BLaER1 treated with 17β-estradiol and CSF1 and Interleukin-3, amounts not matched to agents 10 nM and 100 nM (cell line): ENCODE data around the gene PRMT5.
A peak's percentile ranks its signal among the peaks of the same experiment; 100 is the strongest.

ENCODE experiments used
- H3K27ac ChIP-seq, 11 experiments: shearing (Covaris generic); formaldehyde crosslinking; 2 replicates each; pipeline ENCODE4 v1.8.1; 2022
- H3K27me3 ChIP-seq, 11 experiments: shearing (Covaris generic); formaldehyde crosslinking; 2 replicates each; pipeline ENCODE4 v1.8.1; 2022
- H3K36me3 ChIP-seq, 11 experiments: shearing (Covaris generic); formaldehyde crosslinking; 2 replicates each; pipeline ENCODE4 v1.8.1; 2022
- H3K4me1 ChIP-seq, 10 experiments: shearing (Covaris generic); formaldehyde crosslinking; 2 replicates each; pipeline ENCODE4 v1.8.1; 2022
- H3K4me2 ChIP-seq, 11 experiments: shearing (Covaris generic); formaldehyde crosslinking; 2 replicates each; pipeline ENCODE4 v1.8.1; 2022
- H3K4me3 ChIP-seq, 10 experiments: shearing (Covaris generic); formaldehyde crosslinking; 2 replicates each; pipeline ENCODE4 v1.8.1; 2022
- H3K9ac ChIP-seq, 11 experiments: shearing (Covaris generic); formaldehyde crosslinking; 2 replicates each; pipeline ENCODE4 v1.8.1; 2022
- H3K9me3 ChIP-seq, 11 experiments: shearing (Covaris generic); formaldehyde crosslinking; replicated peaks in 1 of 11; 2 replicates each; pipeline ENCODE4 v1.8.1; 2022
- H4K20me1 ChIP-seq, 11 experiments: shearing (Covaris generic); formaldehyde crosslinking; 2 replicates each; pipeline ENCODE4 v1.8.1; 2022
- Cebpa-rat ChIP-seq, 11 experiments: shearing (Covaris generic); IDR thresholded peaks; 2 replicates each; pipeline ENCODE4 v1.8.1; 2022

The PRMT5 gene

GRCh38 chr14:22898302-22899090, 30.7 kb downstream of the PRMT5 start:
- Histone ChIP-seq H3K27ac (no peak overlapping the region; a peak in 1 of 22 replicates), H3K36me3 (peaks cover 59 to 96% (median 76%) of the 10 kb centered on the region in 11 experiments), H3K4me3 (no peak overlapping the region), H3K4me2 (peak overlapping the region in 2 of 11 experiments; percentile 3 to 36; a peak in 1 of 22 replicates), H3K9ac (peak overlapping the region in 1 of 11 experiments; percentile 17; a peak in 2 of 22 replicates), H3K9me3 (no peaks in the 10 kb centered on the region), H3K27me3 (no peaks in the 10 kb centered on the region), H4K20me1 (peaks cover 0 to 24% (median 4%) of the 10 kb centered on the region in 11 experiments; a peak in 6 of 22 replicates), H3K4me1 (peaks cover 0 to 12% (median 0%) of the 10 kb centered on the region in 10 experiments; a peak in 7 of 20 replicates)
- no peak for TF ChIP-seq Cebpa-rat (IDR thresholded peaks at IDR 0.05)

GRCh38 chr14:22897357-22897756, 31.8 kb downstream of the PRMT5 start:
- no peaks in the 10 kb centered on the region for H3K9me3 ChIP-seq
- no peak overlapping the region for H3K27ac ChIP-seq
- H3K27me3 ChIP-seq = no peaks in the 10 kb centered on the region
- 0 out of 22 replicates have a peak overlapping the region, but pooled peaks of 2 of the 11 experiments have one; percentile 5 for H3K9ac ChIP-seq
- no peak overlapping the region for H3K4me3 ChIP-seq
- H3K4me1 ChIP-seq = peaks cover 0 to 12% (median 6%) of the 10 kb centered on the region in 10 experiments; a peak in 9 of 20 replicates
- H3K4me2 ChIP-seq = no peak overlapping the region
- TF ChIP-seq Cebpa-rat (IDR thresholded peaks at IDR 0.05) = no peak
- peaks cover 48 to 90% (median 66%) of the 10 kb centered on the region in 11 experiments for H3K36me3 ChIP-seq
- peaks cover 0 to 19% (median 4%) of the 10 kb centered on the region in 11 experiments; a peak in 6 of 22 replicates for H4K20me1 ChIP-seq

GRCh38 chr14:22896760-22897159, 32.4 kb downstream of the PRMT5 start:
- H3K9me3 ChIP-seq = no peaks in the 10 kb centered on the region
- H3K4me3 ChIP-seq = no peak overlapping the region
- H3K4me2 ChIP-seq = no peak overlapping the region
- no peak overlapping the region for H3K9ac ChIP-seq
- TF ChIP-seq Cebpa-rat (IDR thresholded peaks at IDR 0.05) = no peak
- H3K27me3 ChIP-seq = no peaks in the 10 kb centered on the region
- peaks cover 0 to 12% (median 6%) of the 10 kb centered on the region in 10 experiments; a peak in 9 of 20 replicates for H3K4me1 ChIP-seq
- peaks cover 0 to 17% (median 4%) of the 10 kb centered on the region in 11 experiments; a peak in 6 of 22 replicates for H4K20me1 ChIP-seq
- peaks cover 42 to 85% (median 62%) of the 10 kb centered on the region in 11 experiments for H3K36me3 ChIP-seq
- no peak overlapping the region for H3K27ac ChIP-seq

- Histone ChIP-seq H3K4me2 (no peak overlapping the region), H3K36me3 (peaks cover 38 to 81% (median 57%) of the 10 kb centered on the region in 11 experiments), H3K4me3 (no peak overlapping the region), H4K20me1 (peaks cover 0 to 13% (median 4%) of the 10 kb centered on the region in 11 experiments; a peak in 6 of 22 replicates), H3K27ac (no peak overlapping the region), H3K27me3 (no peaks in the 10 kb centered on the region), H3K9ac (no peak overlapping the region), H3K4me1 (peaks cover 0 to 12% (median 6%) of the 10 kb centered on the region in 10 experiments; a peak in 9 of 20 replicates), H3K9me3 (no peaks in the 10 kb centered on the region)
- TF ChIP-seq Cebpa-rat (IDR thresholded peaks at IDR 0.05) = no peak
Measured at GRCh38 chr14:22896356-22896755, 32.8 kb downstream of the PRMT5 start.

- H3K4me1 ChIP-seq = peaks cover 0 to 12% (median 4%) of the 10 kb centered on the region in 10 experiments; a peak in 12 of 20 replicates
- no peak overlapping the region for H3K27ac ChIP-seq
- no peaks in the 10 kb centered on the region for H3K9me3 ChIP-seq
- no peak overlapping the region for H3K4me2 ChIP-seq
- no peak overlapping the region for H3K9ac ChIP-seq
- peaks cover 0 to 6% (median 0%) of the 10 kb centered on the region in 11 experiments; a peak in 3 of 22 replicates for H4K20me1 ChIP-seq
- no peaks in the 10 kb centered on the region for H3K27me3 ChIP-seq
- H3K36me3 ChIP-seq = peaks cover 28 to 72% (median 48%) of the 10 kb centered on the region in 11 experiments
- TF ChIP-seq Cebpa-rat (IDR thresholded peaks at IDR 0.05) = no peak
- H3K4me3 ChIP-seq = no peak overlapping the region
Measured at GRCh38 chr14:22895402-22895801, 33.8 kb downstream of the PRMT5 start.

GRCh38 chr14:22893706-22894105, 35.5 kb downstream of the PRMT5 start:
- Histone ChIP-seq H3K9ac (no peak overlapping the region), H3K4me2 (no peak overlapping the region), H3K27me3 (no peaks in the 10 kb centered on the region), H3K36me3 (peaks cover 13 to 57% (median 33%) of the 10 kb centered on the region in 11 experiments), H3K4me3 (no peak overlapping the region), H3K27ac (no peak overlapping the region), H3K9me3 (no peaks in the 10 kb centered on the region), H3K4me1 (peaks cover 5 to 25% (median 14%) of the 10 kb centered on the region in 10 experiments), H4K20me1 (0 out of 22 replicates have a peak, but pooled peaks cover 0 to 2% (median 0%) of the 10 kb centered on the region in 11 experiments)
- TF ChIP-seq Cebpa-rat (IDR thresholded peaks at IDR 0.05) = no peak

- H3K27ac ChIP-seq = no peak overlapping the region
- no peak for TF ChIP-seq Cebpa-rat (IDR thresholded peaks at IDR 0.05)
Measured at GRCh38 chr14:22892488-22892887, 36.7 kb downstream of the PRMT5 start.

GRCh38 chr14:22890416-22890815, 38.8 kb downstream of the PRMT5 start:
- Histone ChIP-seq H3K9ac (no peak overlapping the region), H4K20me1 (peaks cover 0 to 7% (median 0%) of the 10 kb centered on the region in 11 experiments; a peak in 1 of 22 replicates), H3K4me3 (no peak overlapping the region), H3K4me2 (peak overlapping the region in 5 of 11 experiments; percentile 15 to 91 (median 73); a peak in 6 of 22 replicates), H3K36me3 (peaks cover 0 to 25% (median 8%) of the 10 kb centered on the region in 11 experiments; a peak in 15 of 22 replicates), H3K4me1 (peaks cover 26 to 58% (median 47%) of the 10 kb centered on the region in 10 experiments), H3K27me3 (peaks cover 0 to 10% (median 0%) of the 10 kb centered on the region in 11 experiments; a peak in 6 of 22 replicates), H3K27ac (no peak overlapping the region), H3K9me3 (no peaks in the 10 kb centered on the region)
- TF ChIP-seq Cebpa-rat (IDR thresholded peaks at IDR 0.05) = no peak

More at GRCh38 chr14:22892488-22892887, 36.7 kb downstream of the PRMT5 start:
- H4K20me1 ChIP-seq = 0 out of 22 replicates have a peak, but pooled peaks cover 0 to 2% (median 0%) of the 10 kb centered on the region in 11 experiments
- peak overlapping the region in 3 of 11 experiments; percentile 1 to 24 (median 20); a peak in 2 of 22 replicates for H3K4me2 ChIP-seq
- H3K27me3 ChIP-seq = no peaks in the 10 kb centered on the region
- H3K9ac ChIP-seq = no peak overlapping the region
- H3K4me3 ChIP-seq = no peak overlapping the region
- H3K4me1 ChIP-seq = peaks cover 13 to 37% (median 27%) of the 10 kb centered on the region in 10 experiments
- no peaks in the 10 kb centered on the region for H3K9me3 ChIP-seq
- peaks cover 2 to 45% (median 21%) of the 10 kb centered on the region in 11 experiments; a peak in 19 of 22 replicates for H3K36me3 ChIP-seq
